Ectodermal cell (in vitro differentiated cells): Measurements from ENCODE around the gene LYZL2. TPM values are rescaled to one million over a fixed set of nuclear protein-coding genes. Genes with fewer than 3 reads are reported as not detected.
"Not testable (repeated sequence)": the region's sequence is repeated elsewhere in the genome, so short reads cannot be mapped to it uniquely, and the experiment has no call there.

ENCODE experiments used
- H3K27ac ChIP-seq: 2 replicates; pipeline ENCODE4 v1.7.0; 2013; ENCODE audit warnings: mild to moderate bottlenecking, low read depth, low read length; ENCODE audit not compliant: insufficient read depth, poor library complexity, severe bottlenecking
- H3K27me3 ChIP-seq: 2 replicates; pipeline ENCODE4 v1.7.0; 2013; ENCODE audit warnings: mild to moderate bottlenecking, low read length; ENCODE audit not compliant: insufficient read depth, control insufficient read depth, poor library complexity, severe bottlenecking
- H3K36me3 ChIP-seq: one replicate; pipeline ENCODE4 v1.7.0; 2013; ENCODE audit warnings: low read length; ENCODE audit not compliant: control insufficient read depth, insufficient read depth
- H3K4me1 ChIP-seq: one replicate; pipeline ENCODE4 v1.7.0; 2013; ENCODE audit warnings: low read length; ENCODE audit not compliant: control insufficient read depth, insufficient read depth
- H3K4me3 ChIP-seq: 2 replicates; pipeline ENCODE4 v1.7.0; 2013; ENCODE audit warnings: low read depth, low read length, control low read depth; ENCODE audit not compliant: insufficient read depth
- H3K9me3 ChIP-seq: 2 replicates; pipeline ENCODE4 v1.7.0; 2013; ENCODE audit warnings: mild to moderate bottlenecking, low read length, moderate library complexity; ENCODE audit not compliant: control insufficient read depth
- WGBS, 2 experiments: methylation state at CpG; one replicate each; pipeline ENCODE4 v1.1.7; 2013; ENCODE audit warnings: missing lambda C conversion rate in 2 of 2; 5-methylcytosine and 5-hydroxymethylcytosine counted together
- polyA plus RNA-seq, 4 experiments: library from polyadenylated mRNA; stranded (reverse); fragments of 50-300 nt; gene quantifications; one replicate each; pipeline ENCODE4 v1.2.3, GENCODE V29; 2013

The LYZL2 gene
- not detected for polyA plus RNA-seq (2013, experiment 1 of 4)
- not detected for polyA plus RNA-seq (2013, experiment 2 of 4)
- polyA plus RNA-seq (2013, experiment 3 of 4): not detected
- not detected for polyA plus RNA-seq (2013, experiment 4 of 4)

DNA sequence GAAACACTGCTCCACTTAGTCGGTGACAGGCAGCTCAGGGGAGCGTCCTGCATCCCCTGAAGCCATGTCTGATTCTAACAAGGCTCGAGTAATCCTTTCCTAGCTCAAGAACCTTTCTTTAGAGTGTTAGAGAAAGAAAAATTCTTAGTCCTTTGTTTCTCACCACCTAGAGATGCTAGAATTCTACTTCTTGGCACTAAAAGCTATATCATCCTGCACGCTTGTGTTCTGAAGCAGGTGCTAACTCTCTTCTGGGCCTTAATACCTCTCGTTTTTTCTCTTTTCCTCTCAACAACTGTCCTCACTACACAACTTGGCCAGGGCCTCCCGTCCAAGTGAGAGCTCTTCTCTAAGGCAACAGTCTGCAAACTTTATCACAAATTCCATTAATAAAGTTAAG is at the start of gene LYZL2:
Gene LYZL2 (minus strand): TSS at position 101 of the 400 bp plus-strand sequence. CDS start 2,838 bp downstream, outside the sequence.
- no peaks in the 10 kb centered on the region for H3K27me3 ChIP-seq
- H3K4me3 ChIP-seq: no peak within 1 kb of the TSS
- 85 to 89% methylated on average over 6 of the region's 6 CpGs for WGBS, 2 experiments
- no peaks in the 10 kb centered on the region for H3K4me1 ChIP-seq
- no peaks in the 10 kb centered on the region for H3K36me3 ChIP-seq
- H3K27ac ChIP-seq: no peak within 1 kb of the TSS
- no peaks in the 10 kb centered on the region for H3K9me3 ChIP-seq

DNA sequence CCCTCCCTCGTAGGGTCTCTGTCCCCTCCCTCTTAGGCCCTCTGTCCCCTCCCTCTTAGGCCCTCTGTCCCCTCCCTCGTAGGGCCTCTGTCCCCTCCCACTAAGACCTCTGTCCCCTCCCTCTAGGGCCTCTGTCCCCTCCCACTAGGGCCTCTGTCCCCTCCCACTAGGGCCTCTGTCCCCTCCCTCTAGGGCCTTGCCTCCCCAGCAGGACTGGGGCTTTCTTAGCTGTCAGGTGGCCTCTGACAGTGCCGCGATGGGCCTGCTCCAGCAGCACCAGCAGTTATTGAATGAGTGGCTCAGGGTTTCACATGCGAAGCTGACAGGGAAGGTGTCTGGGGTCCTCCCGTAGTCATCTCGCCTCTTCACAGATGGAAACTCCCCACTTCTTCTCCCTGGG is 48.1 kb upstream of the LYZL2 start:
- not testable (repeated sequence) for H3K9me3 ChIP-seq, H3K4me3 ChIP-seq, H3K27ac ChIP-seq, H3K27me3 ChIP-seq, H3K4me1 ChIP-seq, H3K36me3 ChIP-seq
- WGBS, 2 experiments: 93% methylated on average over 2 of the region's 7 CpGs; no CpG with 5 or more reads in 1 of the 2 experiments

DNA sequence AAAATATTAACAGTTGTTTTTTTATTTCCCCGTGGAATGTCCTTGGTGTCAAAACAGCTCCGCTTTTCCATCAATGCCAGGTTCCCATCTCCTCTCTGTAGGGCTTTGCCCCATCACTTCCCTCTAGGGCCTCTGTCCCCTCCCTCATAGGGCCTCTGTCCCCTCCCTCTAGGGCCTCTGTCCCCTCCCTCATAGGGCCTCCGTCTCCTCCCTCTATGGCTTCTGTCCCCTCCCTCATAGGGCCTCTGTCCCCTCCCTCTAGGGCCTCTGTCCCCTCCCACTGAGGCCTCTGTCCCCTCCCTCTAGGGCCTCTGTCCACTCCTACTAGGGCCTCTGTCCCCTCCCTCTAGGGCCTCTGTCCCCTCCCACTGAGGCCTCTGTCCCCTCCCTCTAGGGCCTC is 47.6 kb upstream of the LYZL2 start:
- not testable (repeated sequence) for H3K9me3 ChIP-seq, H3K27ac ChIP-seq, H3K4me3 ChIP-seq, H3K4me1 ChIP-seq, H3K36me3 ChIP-seq, H3K27me3 ChIP-seq
- 92 to 94% methylated on average over 3 of the region's 3 CpGs for WGBS, 2 experiments

DNA sequence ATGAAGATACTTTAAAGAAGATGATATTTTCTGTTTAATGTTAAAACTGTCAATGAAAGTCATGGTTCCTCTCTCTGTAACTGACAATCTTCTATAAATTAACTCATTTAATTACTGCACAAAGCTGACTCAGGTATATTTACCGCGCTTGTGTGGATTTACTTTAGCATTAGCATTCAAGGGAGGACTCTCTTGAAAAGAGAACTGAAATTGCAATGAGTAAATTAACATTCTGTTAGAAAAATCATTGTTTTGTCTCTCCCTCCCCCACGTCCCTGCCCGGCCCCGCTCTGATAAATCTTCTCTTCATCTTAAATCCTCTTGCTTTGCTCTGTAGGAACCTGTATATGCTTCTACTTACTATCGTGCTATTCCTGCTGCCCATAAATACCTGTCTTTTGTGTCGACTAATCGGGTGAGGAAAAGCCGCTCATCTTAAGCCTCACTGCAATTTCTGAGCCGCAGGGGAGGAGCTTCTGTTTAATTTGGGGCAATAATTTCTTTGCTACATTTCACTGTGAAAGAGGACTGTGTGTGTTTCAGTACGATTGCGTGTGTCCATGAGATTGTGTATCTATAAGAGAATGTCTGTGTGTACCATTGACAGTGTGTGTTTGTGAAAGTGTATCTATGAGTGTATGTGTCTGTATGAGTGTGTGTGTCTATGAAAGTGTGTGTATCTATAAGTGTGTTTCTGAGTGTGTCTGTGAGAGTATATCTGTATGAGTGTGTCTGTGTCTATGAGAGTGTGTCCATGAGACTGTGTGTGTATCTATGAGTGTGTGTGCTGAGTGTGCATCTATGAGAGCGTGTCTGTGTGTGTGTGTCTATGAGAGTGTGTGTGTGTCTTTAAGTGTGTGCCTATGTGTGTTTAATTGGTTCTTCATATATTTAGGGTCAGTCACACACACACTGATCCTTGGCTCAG is 46.5 kb upstream of the LYZL2 start:
- Histone ChIP-seq H3K4me1 (no peaks in the 10 kb centered on the region), H3K9me3 (no peaks in the 10 kb centered on the region), H3K27me3 (no peaks in the 10 kb centered on the region), H3K4me3 (no peak overlapping the region), H3K27ac (no peak overlapping the region), H3K36me3 (no peaks in the 10 kb centered on the region)
- WGBS, 2 experiments: 86 to 92% methylated on average over 11 of the region's 13 CpGs

DNA sequence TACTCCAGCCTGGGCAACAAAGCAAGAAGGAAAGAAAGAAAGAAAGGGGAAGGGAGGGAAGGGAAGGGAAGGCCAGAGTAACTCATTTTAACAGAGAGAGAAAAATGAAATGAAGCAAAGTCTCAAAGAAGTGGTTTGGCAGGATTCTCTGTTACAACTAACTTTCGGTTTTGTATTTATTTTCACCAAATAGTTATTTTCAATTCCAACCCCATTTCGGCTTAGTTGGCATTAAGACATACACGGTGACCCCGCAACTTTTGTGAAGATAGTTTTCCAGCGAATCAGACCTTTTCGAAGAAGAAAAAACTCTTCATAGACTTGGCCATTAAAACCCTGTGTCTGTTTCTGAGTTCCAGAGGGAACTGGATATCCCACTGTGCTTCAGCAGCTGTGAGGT is 45.2 kb upstream of the LYZL2 start:
- no peak overlapping the region for H3K4me3 ChIP-seq
- no peaks in the 10 kb centered on the region for H3K36me3 ChIP-seq
- no peaks in the 10 kb centered on the region for H3K4me1 ChIP-seq
- 93% methylated on average over 6 of the region's 6 CpGs for WGBS, 2 experiments
- H3K27ac ChIP-seq: no peak overlapping the region
- no peaks in the 10 kb centered on the region for H3K9me3 ChIP-seq
- no peaks in the 10 kb centered on the region for H3K27me3 ChIP-seq

DNA sequence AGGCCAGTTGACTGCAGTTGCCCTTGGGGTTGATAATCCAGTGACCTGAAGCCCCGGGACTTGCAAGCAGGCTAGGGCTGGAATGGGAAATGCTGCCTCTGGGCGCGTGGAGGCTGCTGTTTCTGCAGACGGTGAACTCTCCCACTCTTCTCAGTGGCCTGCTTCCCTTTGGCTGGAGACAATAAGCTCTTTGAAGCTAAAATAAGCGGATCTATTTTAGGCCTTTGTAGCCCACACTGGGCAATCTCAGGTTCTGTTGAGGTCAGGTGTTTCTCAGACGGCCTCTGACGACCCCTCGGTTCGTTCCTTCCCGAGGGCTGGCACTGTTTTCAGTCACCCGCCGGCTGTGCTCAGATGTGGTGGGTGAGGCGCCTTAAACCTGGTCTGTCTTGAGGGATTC is 43.7 kb upstream of the LYZL2 start:
- WGBS, 2 experiments: 90 to 94% methylated on average over 4 to 6 of the region's 13 CpGs
- H3K9me3 ChIP-seq, H3K4me3 ChIP-seq, H3K27ac ChIP-seq, H3K36me3 ChIP-seq, H3K27me3 ChIP-seq, H3K4me1 ChIP-seq: not testable (repeated sequence)

DNA sequence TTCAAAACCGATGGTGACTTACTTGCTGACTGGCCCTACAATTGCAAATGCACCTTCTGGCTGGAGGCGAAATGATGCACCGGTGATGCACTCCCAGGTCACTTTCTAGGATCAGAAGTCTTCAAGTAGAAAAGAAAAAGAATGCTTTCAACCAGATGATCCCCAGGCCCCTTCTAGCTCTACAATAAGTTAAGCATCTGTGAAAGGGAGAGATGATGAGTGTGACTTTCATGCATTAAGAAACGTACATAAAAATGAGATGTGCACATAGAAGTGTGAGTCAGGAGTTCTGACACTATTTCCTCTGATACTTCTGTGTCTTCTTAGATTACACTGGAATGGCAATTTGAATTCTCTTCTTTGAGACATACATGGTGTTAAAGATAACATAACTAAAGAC is 42.8 kb upstream of the LYZL2 start:
- H3K27ac ChIP-seq, H3K4me3 ChIP-seq, H3K36me3 ChIP-seq, H3K27me3 ChIP-seq, H3K4me1 ChIP-seq, H3K9me3 ChIP-seq: not testable (repeated sequence)
- WGBS, 2 experiments: 96 to 97% methylated on average over 3 to 4 of the region's 4 CpGs

DNA sequence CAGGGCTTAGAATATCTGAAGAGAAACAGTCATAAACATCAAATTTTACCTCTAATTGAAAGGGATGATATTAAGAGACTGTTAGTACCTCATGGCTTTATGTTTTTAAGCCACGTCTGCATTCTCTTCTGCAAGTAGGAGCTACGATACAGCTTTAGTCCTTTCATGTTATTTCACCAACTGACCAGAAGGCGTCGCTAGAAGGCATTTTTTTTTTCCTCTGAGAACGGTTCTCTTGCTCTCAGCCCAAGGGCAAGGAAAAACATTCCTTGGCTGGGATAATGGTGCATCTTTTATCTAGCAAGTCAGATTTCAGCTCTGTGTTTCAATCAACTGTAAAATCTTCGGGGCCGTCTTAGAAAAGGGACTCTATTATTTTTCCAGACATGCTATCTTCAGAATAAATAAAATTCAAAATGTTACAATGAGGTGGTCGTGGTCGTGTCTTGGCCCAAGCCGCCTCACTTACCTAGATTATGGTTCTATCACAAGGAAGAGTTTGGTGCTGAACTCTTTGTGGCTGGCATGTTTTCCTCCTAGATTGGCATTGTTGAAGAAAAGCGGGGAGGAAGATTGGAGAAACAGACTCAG is 41.6 kb upstream of the LYZL2 start:
- no peaks in the 10 kb centered on the region for H3K36me3 ChIP-seq
- 36 to 38% methylated on average over 11 of the region's 11 CpGs for WGBS, 2 experiments
- H3K9me3 ChIP-seq: no peaks in the 10 kb centered on the region
- no peak overlapping the region for H3K4me3 ChIP-seq
- no peak overlapping the region for H3K27ac ChIP-seq
- H3K27me3 ChIP-seq: no peaks in the 10 kb centered on the region
- no peaks in the 10 kb centered on the region for H3K4me1 ChIP-seq

DNA sequence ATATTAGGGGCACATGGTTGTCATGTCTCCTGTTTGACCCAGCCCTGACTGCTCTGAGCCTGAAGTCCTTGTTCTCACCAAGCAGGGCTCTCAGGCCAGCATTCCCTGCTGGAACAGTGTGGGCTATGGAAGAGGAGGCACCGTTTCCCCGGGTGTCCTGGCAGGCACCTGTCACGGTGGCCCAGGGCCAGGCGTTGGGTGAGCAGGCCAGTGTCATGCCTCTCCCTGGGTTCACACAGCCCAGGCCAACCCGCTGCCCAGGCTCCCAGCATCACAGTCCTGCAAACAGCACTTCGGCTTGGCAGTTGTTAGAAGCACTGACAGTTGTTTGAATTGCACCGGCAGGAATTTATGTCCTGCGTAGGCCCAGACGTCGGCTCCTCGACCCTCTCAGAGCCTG is 38.4 kb upstream of the LYZL2 start:
- not testable (repeated sequence) for H3K27ac ChIP-seq, H3K4me1 ChIP-seq, H3K27me3 ChIP-seq, H3K36me3 ChIP-seq, H3K9me3 ChIP-seq, H3K4me3 ChIP-seq
- 93% methylated on average over 11 of the region's 11 CpGs for WGBS, 2 experiments

DNA sequence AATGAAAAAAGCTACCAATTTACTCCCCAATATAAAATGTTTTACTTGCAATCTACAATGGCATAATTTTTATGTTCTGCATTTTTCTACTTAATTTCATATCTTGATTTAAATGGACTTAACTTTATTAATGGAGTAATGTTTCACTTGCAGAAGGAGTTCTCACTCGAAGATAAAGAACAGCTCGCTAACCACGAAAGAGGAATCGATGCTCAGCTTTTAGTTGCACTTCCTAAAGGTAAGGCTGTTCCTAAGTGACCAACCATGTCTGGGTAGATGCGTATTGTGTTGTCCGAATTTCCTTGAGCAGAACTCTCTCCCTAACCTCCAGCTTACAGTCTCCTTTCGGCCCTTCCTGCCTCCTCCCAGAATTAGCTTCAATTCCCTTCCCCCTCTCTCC is 33.9 kb upstream of the LYZL2 start:
- H3K27me3 ChIP-seq, H3K4me1 ChIP-seq, H3K4me3 ChIP-seq, H3K36me3 ChIP-seq, H3K9me3 ChIP-seq, H3K27ac ChIP-seq: not testable (repeated sequence)
- 63 to 83% methylated on average over 1 of the region's 7 CpGs for WGBS, 2 experiments
